ENCODE measurements around the gene GDF9.

GRCh38 chr5:132868754-132869153, 2.5 kb upstream of the GDF9 start:
- no peak for TF ChIP-seq NR2F1 (conservative IDR thresholded peaks at IDR 0.05)
- TF ChIP-seq SIN3A (IDR thresholded peaks at IDR 0.05; ENCODE audit: low read depth, low read length) = no peak
- TF ChIP-seq POLR2AphosphoS5 (IDR thresholded peaks at IDR 0.05; ENCODE audit: low read length) = no peak; the same call in 1 of the 2 replicates

Measured in GM12878 (cell line).